HepG2 (cell line): ENCODE data around the gene CLEC16A. TPM values are rescaled to one million over a fixed set of nuclear protein-coding genes. Genes with fewer than 3 reads are reported as not detected.
A peak's percentile ranks its signal among the peaks of the same experiment; 100 is the strongest.

Experiments used
- ATAC-seq: fragments of 200-7000 bp; cut with Tn5 transposase; 3 replicates; pipeline ENCODE4 v1.9.1; 2020; ENCODE audit warnings: mild to moderate bottlenecking, moderate library complexity
- BruUV-seq: library from RNA; stranded (reverse); fragments of 400-500 nt; replicated peaks from 2 replicates; lab custom pipeline; 2021; lab: Mats Ljungman, UMichigan
- CTCF ChIA-PET: fragments of 300-600 bp; formaldehyde crosslinking; extraction: SDS; loops from one replicate; lab custom pipeline; 2021; ENCODE audit warnings: low total read pairs, inconsistent platforms, low intra/inter-chr PET ratio; lab: Yijun Ruan, JAX
- POLR2A ChIA-PET: fragments of 350-600 bp; sonication (Branson Sonifier 250); formaldehyde crosslinking; loops from one replicate; lab custom pipeline; 2020; ENCODE audit warnings: antibody characterized with exemption, inconsistent platforms; lab: Yijun Ruan, JAX
- DNase-seq: peaks from one replicate; pipeline ENCODE4 v3.0.0-alpha.2; 2015; ENCODE audit warnings: low spot score
- FAIRE-seq: peaks from 3 replicates; lab custom pipeline; 2011; peaks lifted over from hg19 to GRCh38; lab: Jason Lieb, UNC
- H2AFZ ChIP-seq: one replicate; pipeline ENCODE4 v1.6.1; 2011; ENCODE audit warnings: low read length, inconsistent platforms
- H3K27ac ChIP-seq: fragments of 300-600 bp; 3 replicates; pipeline ENCODE4 v1.8.0; 2011; ENCODE audit warnings: mixed run types, mild to moderate bottlenecking, mixed read lengths, low read length, inconsistent platforms; ENCODE audit not compliant: insufficient read depth; ENCODE audit errors: extremely low read length
- H3K27me3 ChIP-seq, 2 experiments: fragments of 200-600 bp in 1 of 2; 2 replicates in 1 of 2; 3 replicates in 1 of 2; pipeline versions ENCODE4 v1.6.0 to v1.8.0; 2011; ENCODE audit warnings: low read length in 2 of 2, mild to moderate bottlenecking in 2 of 2, moderate library complexity in 2 of 2, inconsistent platforms in 1 of 2; ENCODE audit not compliant: insufficient read depth in 2 of 2, control insufficient read depth in 1 of 2
- H3K36me3 ChIP-seq, 2 experiments: fragments of 200-600 bp in 1 of 2; replicated peaks in 1 of 2; 2 replicates in 1 of 2; 3 replicates in 1 of 2; pipeline versions ENCODE4 v1.5.1 to v1.8.0; 2011; ENCODE audit warnings: low read length in 2 of 2, inconsistent platforms in 1 of 2; ENCODE audit not compliant: insufficient read depth in 2 of 2, control insufficient read depth in 1 of 2
- H3K4me1 ChIP-seq: 2 replicates; pipeline ENCODE4 v1.5.1; 2012; ENCODE audit warnings: low read length, inconsistent platforms; ENCODE audit not compliant: insufficient read depth
- H3K4me2 ChIP-seq: 2 replicates; pipeline ENCODE4 v1.6.0; 2011; ENCODE audit warnings: low read depth, low read length, inconsistent platforms
- H3K4me3 ChIP-seq, 3 experiments: fragments of 200-600 bp in 1 of 3; sonication (generic), shearing (Covaris generic) in 1 of 3; replicated peaks in 1 of 3; 2 replicates each; pipeline ENCODE4 v1.5.1; 2011 to 2016; ENCODE audit warnings: low read length in 3 of 3, inconsistent platforms in 2 of 3, low read depth in 2 of 3, mild to moderate bottlenecking in 2 of 3, control low read depth in 1 of 3, mixed read lengths in 1 of 3; ENCODE audit not compliant: insufficient read depth in 1 of 3
- H3K79me2 ChIP-seq: one replicate; pipeline ENCODE4 v1.6.1; 2011; ENCODE audit warnings: low read length, inconsistent platforms; ENCODE audit not compliant: insufficient read depth
- H3K9ac ChIP-seq: 2 replicates; pipeline ENCODE4 v1.6.0; 2011; ENCODE audit warnings: mild to moderate bottlenecking, low read depth, low read length, inconsistent platforms; ENCODE audit not compliant: insufficient read depth
- H3K9me3 ChIP-seq: 2 replicates; pipeline ENCODE4 v1.5.1; 2012; ENCODE audit warnings: mild to moderate bottlenecking, low read length
- H4K20me1 ChIP-seq: 2 replicates; pipeline ENCODE4 v1.6.0; 2011; ENCODE audit warnings: inconsistent platforms, mild to moderate bottlenecking, low read length, moderate library complexity; ENCODE audit not compliant: insufficient read depth
- CEBPB ChIP-seq: IDR thresholded peaks from 2 replicates; pipeline ENCODE4 v1.6.1; 2011; ENCODE audit warnings: low read depth, low read length, improper control_type of control experiment, borderline replicate concordance
- DRAP1 ChIP-seq: IDR thresholded peaks from 2 replicates; pipeline ENCODE4 v1.6.1; 2016; ENCODE audit warnings: missing genetic modification reagents, missing compliant biosample characterization
- EP300 ChIP-seq, 3 experiments: sonication (generic) in 1 of 3; formaldehyde crosslinking in 1 of 3; IDR thresholded peaks; 2 replicates each; pipeline versions ENCODE4 v1.5.1 to v1.6.1; 2011 to 2020; ENCODE audit warnings: low read depth in 2 of 3, low read length in 2 of 3, borderline replicate concordance in 1 of 3, improper control_type of control experiment in 1 of 3, mild to moderate bottlenecking in 1 of 3, missing genetic modification reagents in 1 of 3, moderate library complexity in 1 of 3
- FIP1L1 ChIP-seq: fragments of 200-400 bp; formaldehyde crosslinking; IDR thresholded peaks from 2 replicates; pipeline ENCODE4 v1.6.1; 2018; ENCODE audit warnings: low read depth, mild to moderate bottlenecking, low read length, moderate library complexity, borderline replicate concordance; ENCODE audit not compliant: insufficient read depth
- IKZF4 ChIP-seq: sonication (generic); formaldehyde crosslinking; IDR thresholded peaks from 2 replicates; pipeline ENCODE4 v1.5.1; 2020; ENCODE audit warnings: borderline replicate concordance, mild to moderate bottlenecking, low read depth, missing genetic modification reagents; ENCODE audit errors: not compliant biosample characterization
- MYPOP ChIP-seq: sonication (generic); formaldehyde crosslinking; IDR thresholded peaks from 2 replicates; pipeline ENCODE4 v1.8.1; 2023; ENCODE audit warnings: mild to moderate bottlenecking, moderate library complexity, missing genetic modification reagents
- NFIB ChIP-seq: sonication (generic); formaldehyde crosslinking; IDR thresholded peaks from 2 replicates; pipeline ENCODE4 v1.9.0; 2021; ENCODE audit warnings: missing genetic modification reagents, mild to moderate bottlenecking, borderline replicate concordance
- NFIC ChIP-seq: IDR thresholded peaks from 2 replicates; pipeline ENCODE4 v1.6.1; 2012; ENCODE audit warnings: mild to moderate bottlenecking, low read length, inconsistent platforms
- ZBTB7B ChIP-seq: sonication (generic); formaldehyde crosslinking; IDR thresholded peaks from 2 replicates; pipeline ENCODE4 v1.4.0; 2020; ENCODE audit warnings: missing genetic modification reagents
- ZNF331 ChIP-seq: sonication (generic); formaldehyde crosslinking; IDR thresholded peaks from 2 replicates; pipeline ENCODE4 v1.4.0; 2020; ENCODE audit warnings: missing genetic modification reagents
- ZNF362 ChIP-seq: sonication (generic); formaldehyde crosslinking; IDR thresholded peaks from 2 replicates; pipeline ENCODE4 v1.4.0; 2020; ENCODE audit warnings: missing genetic modification reagents, mild to moderate bottlenecking, borderline replicate concordance
- ZNF839 ChIP-seq: sonication (generic); formaldehyde crosslinking; IDR thresholded peaks from 2 replicates; pipeline ENCODE4 v1.4.0; 2020; ENCODE audit warnings: missing genetic modification reagents, mild to moderate bottlenecking, borderline replicate concordance
- WGBS: methylation state at CpG from one replicate; pipeline ENCODE4 v1.1.6; 2017; ENCODE audit warnings: low lambda C conversion rate; 5-methylcytosine and 5-hydroxymethylcytosine counted together
- in situ Hi-C: cut with HindIII; loops from 2 replicates; pipeline ENCODE4 v1.10.0; 2017; ENCODE audit warnings: low pct_unique_long_range_greater_than_20kb; ENCODE audit not compliant: extremely low pct_ligation_motif_present
- intact Hi-C: fragments of 100-400 bp; cut with micrococcal nuclease; formaldehyde crosslinking; loops from one replicate; pipeline ENCODE4 v1.10.0; 2022; ENCODE audit not compliant: unreplicated experiment
- polyA plus RNA-seq, 8 experiments: library from polyadenylated mRNA; depleted of rRNA in 3 of 8; stranded (reverse) in 7 of 8; unstranded in 1 of 8; fragments of >200 nt; fragmentation: Illumina TruSeq in 4 of 8; extraction: Trizol in 4 of 8; gene quantifications; 2 replicates each; pipeline versions ENCODE4 v1.2.1 to v1.2.3, GENCODE V29; 2011 to 2016; ENCODE audit warnings: low read depth in 4 of 8, missing spikeins in 1 of 8, mixed read lengths in 1 of 8; ENCODE audit not compliant: insufficient read depth in 1 of 8
- total RNA-seq, 5 experiments: library from RNA; depleted of rRNA; stranded (reverse); fragments of >200 nt; fragmentation: Illumina TruSeq; extraction: Trizol; gene quantifications; 2 replicates each; pipeline ENCODE4 v1.2.3, GENCODE V29; 2016; ENCODE audit warnings: low read depth in 1 of 5

Gene CLEC16A
- total and polyA plus RNA-seq, 2 of the 13 experiments (the other 11 are each of a cell fraction or from before 2014, with no cell fraction given), result 8.5 to 10.3 TPM

- POLR2A ChIA-PET, result interaction anchor here (1.1 kb wide), 1 partner anchor 163 kb away, joined by 3 read pairs; no protein-coding TSS in a partner anchor
These were observed 190.5 kb downstream of the CLEC16A start for GRCh38 chr16:11134722-11135463.

GRCh38 chr16:11135464-11135973 is 191.2 kb downstream of the CLEC16A start:
- Histone ChIP-seq H3K4me2 (no peak overlapping the region), H3K4me1 (peaks cover 46% of the 10 kb centered on the region), H3K4me3 (no peak overlapping the region), H3K79me2 (no peaks in the 10 kb centered on the region), H3K9ac (no peak overlapping the region), H3K27me3 (no peaks in the 10 kb centered on the region), H4K20me1 (peaks cover 11% of the 10 kb centered on the region; the same call in 1 of the 2 replicates), H3K36me3 (no peaks in the 10 kb centered on the region; a peak in 1 of 5 replicates), H2AFZ (no peak overlapping the region), H3K27ac (no peak overlapping the region), H3K9me3 (no peaks in the 10 kb centered on the region)
- POLR2A ChIA-PET, result no interaction called here
- no TSS peak for BruUV-seq
- intact Hi-C loops (no loop called here), in situ Hi-C loops (no loop called here)
- DNase-seq, result no peak
- 92% methylated on average over 11 of the region's 11 CpGs for WGBS
- CTCF ChIA-PET, result no interaction called here
- no peak for ATAC-seq
- no peak for FAIRE-seq
- TF ChIP-seq ZBTB7B (CRISPR knock-in tag), result no peak
- TF ChIP-seq CEBPB, result peak; percentile 64; the same call in 1 of the 2 replicates
- TF ChIP-seq ZNF331 (CRISPR knock-in tag), result no peak
- no peak for TF ChIP-seq MYPOP (CRISPR knock-in tag)
- 0 out of 2 replicates have a peak, but pooled peaks have one; percentile 40 for TF ChIP-seq ZNF839
- TF ChIP-seq ZNF362, result no peak
- TF ChIP-seq FIP1L1, result no peak
- no peak for TF ChIP-seq IKZF4 (CRISPR knock-in tag)
- TF ChIP-seq NFIC, result no peak
- TF ChIP-seq EP300 (IDR thresholded peaks at IDR 0.05; ENCODE audit: low read depth in 2 of 2, low read length in 2 of 2), result no peak
- TF ChIP-seq EP300 (CRISPR knock-in tag; IDR thresholded peaks at IDR 0.05; ENCODE audit: borderline replicate concordance), result no peak

More at GRCh38 chr16:11134722-11135463, 190.5 kb downstream of the CLEC16A start:
- H3K36me3 ChIP-seq, result no peaks in the 10 kb centered on the region; a peak in 1 of 5 replicates
- H2AFZ ChIP-seq, result no peak overlapping the region
- ATAC-seq (no peak), FAIRE-seq (no peak), DNase-seq (no peak)
- BruUV-seq, result no TSS peak
- no peak overlapping the region for H3K4me3 ChIP-seq
- no peak overlapping the region for H3K27ac ChIP-seq
- no peak overlapping the region for H3K9ac ChIP-seq
- intact Hi-C loops (no loop called here), in situ Hi-C loops (no loop called here)
- CTCF ChIA-PET, result no interaction called here
- no peaks in the 10 kb centered on the region for H3K9me3 ChIP-seq
- no peak overlapping the region for H3K4me2 ChIP-seq
- no peaks in the 10 kb centered on the region for H3K27me3 ChIP-seq
- no peaks in the 10 kb centered on the region for H3K79me2 ChIP-seq
- H3K4me1 ChIP-seq, result peaks cover 43% of the 10 kb centered on the region
- 0 out of 2 replicates have a peak, but pooled peaks have one; percentile 46 for TF ChIP-seq NFIB (CRISPR knock-in tag)
- no peak for TF ChIP-seq DRAP1 (CRISPR knock-in tag)
- 95% methylated on average over 11 of the region's 11 CpGs for WGBS
- peaks cover 4% of the 10 kb centered on the region; the same call in 1 of the 2 replicates for H4K20me1 ChIP-seq
